WTC11 (cell line): Measurements from ENCODE around the gene SLC26A11. TPM values are rescaled to one million over a fixed set of nuclear protein-coding genes. Genes with fewer than 3 reads are reported as not detected.

Experiments used
- ATAC-seq: fragments of 200-7000 bp; cut with Tn5 transposase; 2 replicates; pipeline ENCODE4 v1.10.0; 2021; ENCODE audit warnings: mild to moderate bottlenecking, moderate library complexity
- CTCF ChIA-PET: fragments of 300-600 bp; sonication (Branson Sonifier 250); formaldehyde crosslinking; loops from one replicate; lab custom pipeline; 2021; ENCODE audit warnings: antibody characterized with exemption; lab: Charles Lee
- POLR2A ChIA-PET: fragments of 350-600 bp; sonication (Branson Sonifier 250); formaldehyde crosslinking; loops from one replicate; lab custom pipeline; 2021; ENCODE audit warnings: antibody characterized with exemption; lab: Charles Lee
- DNase-seq: peaks from one replicate; pipeline ENCODE4 v3.0.0; 2021; ENCODE audit warnings: low spot score
- H3K27ac Mint-ChIP-seq: 2 replicates; pipeline ENCODE4 v1.8.0; 2021; ENCODE audit warnings: mixed read lengths
- H3K27me3 Mint-ChIP-seq: 2 replicates; pipeline ENCODE4 v1.8.0; 2021; ENCODE audit warnings: low read depth, mild to moderate bottlenecking, moderate library complexity, mixed read lengths
- H3K36me3 Mint-ChIP-seq: 2 replicates; pipeline ENCODE4 v1.8.0; 2021; ENCODE audit warnings: mixed read lengths
- H3K4me1 Mint-ChIP-seq: 2 replicates; pipeline ENCODE4 v1.8.0; 2022; ENCODE audit warnings: mixed read lengths
- H3K4me3 Mint-ChIP-seq: 2 replicates; pipeline ENCODE4 v1.8.0; 2021; ENCODE audit warnings: mild to moderate bottlenecking, moderate library complexity, mixed read lengths
- H3K9me3 Mint-ChIP-seq: 2 replicates; pipeline ENCODE4 v1.8.0; 2021; ENCODE audit warnings: mixed read lengths
- CDX4 ChIP-seq: fragments of 250-450 bp; sonication (Bioruptor Pico); IDR thresholded peaks from 2 replicates; pipeline ENCODE4 v1.9.0; 2021; ENCODE audit warnings: moderate library complexity, mild to moderate bottlenecking, inconsistent platforms, borderline replicate concordance
- CTCF ChIP-seq: fragments of 200-600 bp; IDR thresholded peaks from 2 replicates; pipeline ENCODE4 v1.8.0; 2022; ENCODE audit warnings: antibody characterized with exemption
- ESRRA ChIP-seq: sonication (generic); formaldehyde crosslinking; IDR thresholded peaks from 2 replicates; pipeline ENCODE4 v1.8.1; 2022; ENCODE audit warnings: mild to moderate bottlenecking, missing genetic modification reagents, borderline replicate concordance
- ETV6 ChIP-seq: sonication (generic); formaldehyde crosslinking; IDR thresholded peaks from 2 replicates; pipeline ENCODE4 v1.8.1; 2022; ENCODE audit warnings: mild to moderate bottlenecking, missing genetic modification reagents
- FOXP1 ChIP-seq: sonication (generic); formaldehyde crosslinking; IDR thresholded peaks from 2 replicates; pipeline ENCODE4 v1.8.0; 2022; ENCODE audit warnings: missing genetic modification reagents, mild to moderate bottlenecking, moderate library complexity, borderline replicate concordance
- GRHL2 ChIP-seq: fragments of 250-450 bp; sonication (Bioruptor Pico); IDR thresholded peaks from 2 replicates; pipeline ENCODE4 v1.8.0; 2022; ENCODE audit warnings: mild to moderate bottlenecking, moderate library complexity; ENCODE audit not compliant: insufficient replicate concordance, severe bottlenecking
- GTF2I ChIP-seq: fragments of 250-450 bp; sonication (Bioruptor Pico); conservative IDR thresholded peaks from 2 replicates; pipeline ENCODE4 v1.4.0; 2021; ENCODE audit warnings: mild to moderate bottlenecking
- HMGA2 ChIP-seq: fragments of 250-450 bp; sonication (Bioruptor Pico); IDR thresholded peaks from 2 replicates; pipeline ENCODE4 v1.4.0; 2021; ENCODE audit warnings: mild to moderate bottlenecking, moderate library complexity
- IRF1 ChIP-seq: sonication (generic); formaldehyde crosslinking; IDR thresholded peaks from 2 replicates; pipeline ENCODE4 v1.8.0; 2023; ENCODE audit warnings: missing genetic modification reagents
- KAT7 ChIP-seq: sonication (generic); formaldehyde crosslinking; IDR thresholded peaks from 2 replicates; pipeline ENCODE4 v1.8.1; 2023; ENCODE audit warnings: missing genetic modification reagents, mild to moderate bottlenecking, borderline replicate concordance
- NR2C2 ChIP-seq: sonication (generic); formaldehyde crosslinking; IDR thresholded peaks from 2 replicates; pipeline ENCODE4 v1.8.0; 2022; ENCODE audit warnings: mild to moderate bottlenecking, missing genetic modification reagents
- PRDM15 ChIP-seq: sonication (generic); formaldehyde crosslinking; IDR thresholded peaks from 2 replicates; pipeline ENCODE4 v1.8.0; 2022; ENCODE audit warnings: missing genetic modification reagents
- TCF7 ChIP-seq: sonication (generic); formaldehyde crosslinking; IDR thresholded peaks from 2 replicates; pipeline ENCODE4 v1.8.0; 2022; ENCODE audit warnings: mild to moderate bottlenecking, low read depth, missing genetic modification reagents, moderate library complexity
- TEAD1 ChIP-seq: sonication (generic); formaldehyde crosslinking; IDR thresholded peaks from 2 replicates; pipeline ENCODE4 v1.8.0; 2022; ENCODE audit warnings: mild to moderate bottlenecking, missing genetic modification reagents
- TP53 ChIP-seq: sonication (generic); formaldehyde crosslinking; IDR thresholded peaks from 2 replicates; pipeline ENCODE4 v1.8.1; 2023; ENCODE audit warnings: mild to moderate bottlenecking, missing genetic modification reagents
- USF1 ChIP-seq: sonication (generic); formaldehyde crosslinking; IDR thresholded peaks from 2 replicates; pipeline ENCODE4 v1.8.0; 2022; ENCODE audit warnings: mild to moderate bottlenecking, missing genetic modification reagents
- ZNF232 ChIP-seq: sonication (generic); formaldehyde crosslinking; IDR thresholded peaks from 2 replicates; pipeline ENCODE4 v1.8.0; 2022; ENCODE audit warnings: mild to moderate bottlenecking, missing genetic modification reagents
- ZNF263 ChIP-seq: sonication (generic); formaldehyde crosslinking; IDR thresholded peaks from 2 replicates; pipeline ENCODE4 v1.8.1; 2022; ENCODE audit warnings: low read depth, mild to moderate bottlenecking, moderate library complexity, missing genetic modification reagents
- ZNF281 ChIP-seq: sonication (generic); formaldehyde crosslinking; IDR thresholded peaks from 2 replicates; pipeline ENCODE4 v1.8.0; 2023; ENCODE audit warnings: mild to moderate bottlenecking, missing genetic modification reagents
- ZSCAN18 ChIP-seq: fragments of 250-450 bp; sonication (Bioruptor Pico); IDR thresholded peaks from 2 replicates; pipeline ENCODE4 v2.1.2; 2022; ENCODE audit warnings: mild to moderate bottlenecking, moderate library complexity
- total RNA-seq: library from RNA; stranded (reverse); gene quantifications from 3 replicates; pipeline ENCODE4 v1.2.3, GENCODE V29; 2021

The SLC26A11 gene
- total RNA-seq, 1 experiment from 2014 or later = 26.4 TPM

GRCh38 chr17:80292521-80292971 is 72.3 kb downstream of the SLC26A11 start (continued):
- TF ChIP-seq ETV6 (CRISPR knock-in tag) (no peak), NR2C2 (CRISPR knock-in tag) (no peak), FOXP1 (CRISPR knock-in tag) (no peak), GRHL2 (no peak), TEAD1 (CRISPR knock-in tag) (no peak), ZSCAN18 (CRISPR knock-in tag) (no peak), IRF1 (no peak), CDX4 (no peak), GTF2I (no peak)

- H3K27ac Mint-ChIP-seq = no peak overlapping the region
- CTCF ChIA-PET = interaction anchor here (0.9 to 1.0 kb wide), 2 partner anchors 67 to 98 kb away, joined by 3 read pairs; no protein-coding TSS in a partner anchor
- POLR2A ChIA-PET = no interaction called here
- TF ChIP-seq TEAD1 (CRISPR knock-in tag) (no peak), KAT7 (CRISPR knock-in tag) (no peak), PRDM15 (CRISPR knock-in tag) (no peak), TCF7 (CRISPR knock-in tag) (no peak), USF1 (CRISPR knock-in tag) (no peak), NR2C2 (CRISPR knock-in tag) (no peak), ESRRA (CRISPR knock-in tag) (no peak), ZNF232 (CRISPR knock-in tag) (no peak)
- TF ChIP-seq, all 79 proteins: peak for 0
- no peak for ATAC-seq
- H3K27me3 Mint-ChIP-seq = no peaks in the 10 kb centered on the region
- no peak overlapping the region for H3K4me3 Mint-ChIP-seq
- no peaks in the 10 kb centered on the region for H3K9me3 Mint-ChIP-seq
- H3K36me3 Mint-ChIP-seq = peaks cover 66% of the 10 kb centered on the region
- DNase-seq = no peak
- H3K4me1 Mint-ChIP-seq = no peaks in the 10 kb centered on the region
These were observed 74.0 kb downstream of the SLC26A11 start for GRCh38 chr17:80294210-80294609.

GRCh38 chr17:80294653-80295052 is 74.4 kb downstream of the SLC26A11 start:
- no peaks in the 10 kb centered on the region for H3K4me1 Mint-ChIP-seq

More at GRCh38 chr17:80294653-80295052, 74.4 kb downstream of the SLC26A11 start:
- ChIA-PET POLR2A (no interaction called here), CTCF (interaction anchor here (1.0 to 1.3 kb wide), 2 partner anchors 10 to 99 kb away, joined by 3 read pairs; no protein-coding TSS in a partner anchor)
- H3K27ac Mint-ChIP-seq = no peak overlapping the region
- H3K36me3 Mint-ChIP-seq = peaks cover 68% of the 10 kb centered on the region
- ATAC-seq (no peak), DNase-seq (no peak)
- H3K9me3 Mint-ChIP-seq = peaks cover 2% of the 10 kb centered on the region
- no peak overlapping the region for H3K4me3 Mint-ChIP-seq
- H3K27me3 Mint-ChIP-seq = no peaks in the 10 kb centered on the region
- no peak for TF ChIP-seq FOXP1 (CRISPR knock-in tag)
- TF ChIP-seq ZNF281 (CRISPR knock-in tag) = no peak
- TF ChIP-seq TP53 (CRISPR knock-in tag) = no peak
- TF ChIP-seq HMGA2 (CRISPR knock-in tag) = no peak
- TF ChIP-seq ZNF263 = no peak
- TF ChIP-seq TCF7 (CRISPR knock-in tag) = no peak
- no peak for TF ChIP-seq GRHL2
- no peak for TF ChIP-seq CTCF
- TF ChIP-seq IRF1 = no peak
